HG03575 (cell line): ENCODE measurements around the gene STIL.

Experiments used
- ATAC-seq: cut with Tn5 transposase; IDR thresholded peaks from one replicate; pipeline ENCODE4 v1.9.1; 2021; ENCODE audit not compliant: unreplicated experiment, insufficient number of reproducible peaks, low FRiP score; ENCODE audit errors: extremely low read depth

STIL gene

DNA sequence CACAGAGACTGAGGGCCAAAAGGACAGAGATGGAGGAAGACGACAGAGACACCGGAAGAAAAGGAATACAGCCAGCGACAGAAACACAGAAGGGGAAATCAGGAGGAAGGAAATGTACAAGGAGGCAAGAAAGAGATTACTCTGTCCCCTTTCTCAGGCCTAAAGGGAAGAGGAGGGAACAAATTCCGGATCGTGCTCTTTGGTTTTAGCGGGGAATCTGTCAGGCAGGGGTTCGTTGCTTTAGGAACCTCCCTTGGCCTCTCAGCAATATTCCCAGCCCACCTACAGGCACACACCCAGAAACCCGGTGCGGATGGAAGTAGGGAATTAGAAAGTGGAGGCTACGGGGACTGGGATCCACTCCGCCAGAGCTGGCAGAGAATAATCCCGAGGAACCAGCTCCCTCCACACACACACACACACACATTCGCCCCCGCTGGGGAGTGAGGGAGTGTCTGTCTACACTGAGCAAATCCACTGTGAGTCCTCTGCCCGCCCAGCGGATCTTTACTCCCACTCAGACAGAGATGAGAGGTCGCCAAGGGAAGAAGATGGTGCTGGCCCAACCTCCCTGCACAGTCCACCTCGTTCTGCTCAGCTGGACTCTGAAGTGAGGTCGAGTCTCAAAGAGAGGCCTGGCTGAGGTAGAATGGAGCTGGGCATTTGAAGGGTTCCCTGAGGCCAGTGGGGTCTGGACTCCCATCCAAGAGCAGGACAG, 87.7 kb downstream of the STIL start:
- ATAC-seq, result no peak

DNA sequence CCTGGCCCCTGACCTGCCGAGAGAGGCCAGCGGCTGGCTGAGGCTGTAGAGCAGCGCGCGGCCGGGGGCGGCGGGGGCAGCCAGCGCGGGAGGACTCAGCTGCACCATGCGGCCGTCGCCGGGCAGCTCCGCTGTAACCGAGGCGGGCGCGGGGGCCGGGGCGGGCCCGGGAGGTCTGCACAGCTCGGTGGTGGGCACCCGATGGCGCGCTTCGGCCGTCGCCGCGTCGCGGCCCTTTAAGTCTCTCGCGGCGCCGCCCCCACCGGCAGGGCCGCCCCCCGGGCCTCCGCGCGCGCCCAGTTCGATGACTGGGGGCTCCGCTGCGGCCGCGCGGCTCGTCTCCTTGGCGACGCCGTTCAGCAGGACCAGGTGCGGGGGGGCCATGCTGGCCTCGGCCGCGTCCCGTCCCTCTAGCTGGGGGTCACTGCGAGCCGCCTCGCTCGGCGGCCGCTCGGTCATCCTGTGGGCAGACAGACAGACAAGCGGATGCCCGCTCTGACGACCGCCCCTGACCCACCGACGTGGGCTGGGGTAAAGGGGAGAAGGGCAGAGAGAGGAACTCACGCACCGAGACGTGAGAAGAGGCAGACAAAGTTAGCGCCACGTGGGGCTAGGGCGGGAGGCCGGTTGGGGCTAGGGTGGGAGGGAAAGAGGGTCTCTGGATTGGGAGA, 88.4 kb downstream of the STIL start:
- no peak for ATAC-seq

DNA sequence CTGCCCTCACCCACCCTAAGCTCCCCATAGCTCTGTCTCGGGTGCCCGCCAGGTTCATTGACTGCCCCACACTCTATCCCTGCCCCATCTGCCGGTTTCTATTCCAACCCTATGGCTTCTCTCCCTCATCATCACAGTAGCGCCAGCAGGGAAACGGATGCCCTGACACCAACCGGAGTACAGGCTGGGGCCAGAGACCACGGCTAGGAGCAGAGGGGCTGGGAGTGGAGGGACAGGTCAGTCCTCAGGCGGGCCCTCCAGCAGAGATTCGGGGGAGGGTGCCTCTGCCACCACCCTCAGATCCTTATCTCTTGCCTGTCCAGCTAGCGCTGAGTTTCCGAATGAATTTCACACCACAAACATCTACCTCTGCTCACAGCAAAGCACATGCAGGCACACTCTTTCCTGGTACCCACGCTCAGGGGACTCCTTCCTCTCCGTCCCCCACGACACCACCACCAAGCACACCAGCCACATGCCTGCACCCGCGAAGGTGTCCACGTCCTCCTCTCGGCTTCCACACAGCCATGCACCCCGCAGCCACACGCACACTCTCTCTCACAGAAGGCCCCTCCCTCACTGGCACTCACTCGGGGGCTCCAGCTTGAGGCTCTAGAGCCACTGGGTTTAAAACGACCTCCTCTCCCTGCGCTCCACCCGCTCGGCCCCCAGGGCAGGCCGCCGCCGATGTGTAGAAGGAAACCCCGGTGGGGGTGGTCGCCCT, 89.1 kb downstream of the STIL start:
- ATAC-seq, result no peak

DNA sequence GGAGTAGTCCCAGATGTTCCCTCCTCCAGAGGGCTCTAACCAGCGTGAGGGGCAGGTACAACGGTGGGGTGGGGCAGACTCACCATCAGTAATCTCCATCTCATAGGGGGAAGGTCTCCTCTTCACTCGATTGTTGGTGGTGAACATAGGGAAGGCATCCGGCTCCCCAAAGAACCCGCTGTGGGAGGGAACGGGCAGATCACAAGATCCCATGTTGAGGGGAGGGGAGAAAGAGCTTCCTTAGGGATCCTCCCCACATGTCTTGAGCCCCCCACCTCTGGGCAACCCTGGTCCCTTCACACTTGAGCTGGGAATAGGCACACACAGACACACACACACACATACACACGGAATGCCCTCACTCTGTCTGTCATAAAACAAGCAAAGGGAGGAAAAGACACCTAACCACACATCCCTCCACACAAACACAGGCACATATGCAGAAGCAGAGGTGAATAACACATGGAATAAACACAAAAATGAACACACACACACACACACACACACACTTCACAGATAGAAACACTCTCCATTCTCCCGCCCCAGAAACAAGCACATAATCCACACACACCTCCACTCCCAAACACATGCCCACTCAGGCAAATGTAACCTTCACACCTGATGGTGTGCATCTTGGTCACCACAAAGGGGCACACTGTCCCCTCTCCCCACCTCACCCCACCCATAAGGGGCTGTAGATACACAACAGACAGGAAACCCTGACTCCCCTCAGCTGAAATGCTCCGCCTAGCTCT, 89.8 kb downstream of the STIL start:
- ATAC-seq, result no peak

DNA sequence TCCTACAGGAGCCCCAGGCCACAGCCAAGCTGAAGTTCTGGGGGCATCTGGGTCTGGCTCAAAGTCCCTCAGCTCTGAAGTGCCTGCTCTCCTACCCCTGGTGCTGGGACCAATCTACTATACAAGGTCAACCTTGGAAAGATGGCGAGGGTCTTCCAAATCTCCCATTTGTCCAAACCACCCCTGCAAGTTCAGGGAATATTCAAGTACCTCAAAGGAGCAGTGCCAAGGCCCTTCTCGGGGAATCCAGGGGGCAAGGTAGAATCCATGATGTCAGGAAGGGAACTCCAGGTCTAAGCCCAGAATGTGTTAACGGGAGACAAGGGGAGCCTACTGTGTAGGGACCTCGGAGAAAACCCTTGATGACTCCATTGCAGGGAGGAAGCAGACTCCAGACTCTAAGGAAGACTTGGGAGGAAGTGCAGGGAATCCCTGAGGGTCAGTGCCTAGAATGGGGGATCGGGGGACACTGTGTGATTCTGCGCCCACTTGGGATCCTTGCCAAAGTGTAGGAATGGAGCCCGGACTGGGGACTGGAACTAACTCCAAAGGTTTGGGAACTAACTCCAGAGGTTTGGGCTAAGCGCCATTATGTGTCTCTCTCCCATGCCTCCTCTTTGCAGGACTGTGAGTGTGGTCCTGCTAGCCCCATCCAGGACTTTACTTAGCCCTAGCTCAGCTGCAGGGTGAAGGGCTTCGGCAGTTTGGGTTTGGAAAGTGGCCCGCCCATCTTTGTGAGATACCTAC, 90.6 kb downstream of the STIL start:
- no peak for ATAC-seq

DNA sequence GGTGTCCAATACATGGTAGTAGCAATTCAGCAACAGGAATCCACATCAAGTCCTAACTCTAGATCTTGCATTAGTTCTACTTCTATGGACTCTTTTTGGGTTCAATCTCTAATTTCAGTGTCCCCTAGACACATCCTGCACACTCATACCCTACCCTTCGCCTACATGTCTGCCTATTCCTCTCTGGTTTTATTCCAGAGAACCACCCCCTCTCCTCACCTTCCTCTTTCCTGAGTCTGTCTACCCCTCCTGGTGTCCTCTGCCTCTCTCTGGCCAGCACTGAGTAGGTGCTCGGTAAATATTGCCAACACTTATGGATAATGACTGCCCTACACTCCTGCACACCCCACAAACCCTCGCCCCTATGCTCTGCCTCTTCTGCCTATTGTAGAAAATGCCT, 91.5 kb downstream of the STIL start:
- no peak for ATAC-seq

DNA sequence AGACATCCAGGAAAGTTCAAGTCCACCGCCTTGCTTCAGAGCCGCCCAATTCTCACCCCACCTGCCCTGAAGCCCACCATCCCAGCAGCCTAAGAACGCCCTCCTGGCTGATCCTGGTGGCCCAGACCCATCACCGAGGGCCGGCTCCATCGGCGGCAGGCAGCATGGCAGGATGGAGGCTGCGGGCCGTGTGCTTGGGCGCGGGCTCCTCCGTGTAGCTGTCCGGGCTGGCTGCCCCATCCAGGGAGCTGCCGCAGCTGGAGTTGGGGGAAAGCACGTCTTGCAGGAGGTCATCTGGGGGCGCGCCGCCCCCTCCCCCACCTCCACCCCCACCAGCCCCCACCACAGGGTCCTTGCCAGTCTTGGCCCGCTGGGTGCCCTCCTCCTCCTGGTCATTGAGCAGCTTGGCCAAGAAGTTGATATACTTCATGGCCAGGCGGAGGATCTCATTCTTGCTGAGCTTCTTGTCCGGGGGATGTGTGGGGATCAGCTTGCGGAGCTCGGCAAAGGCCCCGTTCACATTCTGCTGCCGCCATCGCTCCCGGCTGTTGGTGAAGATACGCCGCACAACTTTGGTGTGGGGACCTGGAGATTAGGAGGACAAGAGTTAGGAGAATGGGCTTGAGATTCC, 94.2 kb downstream of the STIL start:
- no peak for ATAC-seq

DNA sequence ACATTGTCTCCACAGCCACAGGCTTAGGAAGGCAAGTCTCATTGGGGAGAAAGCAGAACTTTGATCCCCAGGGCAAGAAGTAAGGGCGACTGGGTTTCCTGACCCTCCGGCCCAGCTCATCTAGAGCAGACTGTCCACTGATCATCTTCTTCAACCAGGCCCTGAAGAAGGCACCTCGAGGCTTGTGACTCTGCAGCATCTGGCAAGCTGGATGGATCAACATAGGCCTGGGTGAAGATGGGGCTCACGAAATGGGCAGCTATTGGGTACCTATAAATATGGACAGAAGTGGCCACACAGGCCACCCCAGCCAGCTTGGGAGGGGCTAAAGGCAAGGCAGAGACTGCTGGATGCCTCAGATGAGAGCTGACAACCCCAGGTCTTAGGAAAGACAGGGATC, 94.9 kb downstream of the STIL start:
- no peak for ATAC-seq

DNA sequence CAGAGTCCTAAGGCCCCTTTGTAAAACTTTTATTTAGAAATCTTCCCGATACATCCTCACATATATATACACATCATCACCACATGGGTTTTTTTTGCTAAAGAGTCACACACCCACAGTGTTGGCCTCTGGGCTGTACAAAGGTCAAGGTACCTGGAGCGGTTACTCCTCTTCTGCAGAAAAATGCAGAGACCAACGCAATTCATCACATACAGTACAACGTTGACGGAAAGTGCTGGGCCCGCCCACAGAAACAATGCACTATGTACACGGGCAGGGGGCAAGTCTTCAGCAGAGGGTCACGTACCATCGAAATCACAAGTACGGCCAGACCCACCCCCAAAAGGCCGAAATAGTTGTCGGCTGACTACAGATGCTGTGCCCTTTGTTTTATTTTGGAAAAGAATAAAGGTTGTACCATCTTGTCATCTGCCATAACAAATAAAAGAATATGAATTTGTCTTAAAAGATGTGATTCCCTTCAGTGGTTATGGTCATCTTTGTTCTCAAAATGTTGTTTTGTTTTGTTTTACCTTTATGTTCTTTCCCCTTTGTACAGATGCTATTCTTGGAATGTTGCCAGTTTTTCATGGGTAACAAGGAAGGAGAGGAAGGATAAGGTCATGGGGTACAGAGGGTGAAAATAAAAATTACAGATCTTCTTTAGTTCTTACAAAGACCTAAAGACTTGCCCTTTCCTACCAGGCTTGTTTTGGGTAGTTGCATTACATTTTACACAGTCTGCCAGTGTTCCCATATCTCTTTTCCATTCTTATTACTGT, 97.5 kb downstream of the STIL start:
- ATAC-seq, result no peak

DNA sequence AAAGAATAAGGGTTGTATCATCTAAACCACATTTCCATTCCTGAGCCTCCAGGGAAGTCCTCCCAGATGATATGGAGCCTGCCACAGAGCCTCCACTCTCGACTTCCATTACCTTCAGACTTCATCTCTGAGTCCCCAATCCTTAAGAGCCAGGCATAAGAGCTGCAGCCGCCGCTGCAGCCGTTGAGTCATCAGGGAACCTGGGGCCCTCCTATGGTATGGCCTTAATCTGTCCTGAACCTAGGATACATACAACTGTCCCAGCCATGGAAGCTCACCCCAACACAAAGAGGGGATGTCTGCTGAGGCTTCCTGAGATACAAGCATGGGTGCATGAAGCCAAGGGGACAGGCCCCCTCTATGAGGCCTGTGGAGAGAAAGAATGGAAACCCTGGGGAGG, 98.2 kb downstream of the STIL start:
- no peak for ATAC-seq

DNA sequence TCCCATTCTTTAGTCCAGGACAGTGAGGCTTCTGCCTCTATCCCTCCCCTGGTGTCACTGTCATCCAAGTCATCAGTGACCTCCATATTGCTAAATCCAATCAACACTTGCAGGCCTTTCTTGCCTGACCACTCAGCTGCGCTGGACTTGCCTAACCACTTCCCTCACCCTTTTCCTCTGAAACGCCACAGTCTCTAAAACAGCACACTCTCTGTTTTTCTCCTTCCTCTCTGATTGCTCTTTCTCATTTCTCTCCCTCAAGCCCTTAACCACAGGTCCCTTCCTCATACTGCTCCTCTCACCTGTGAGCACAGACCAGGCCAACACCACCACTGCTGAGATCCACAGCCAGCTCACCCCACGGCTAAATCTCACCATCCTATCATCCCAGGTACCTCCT, 99.4 kb downstream of the STIL start:
- ATAC-seq, result no peak

DNA sequence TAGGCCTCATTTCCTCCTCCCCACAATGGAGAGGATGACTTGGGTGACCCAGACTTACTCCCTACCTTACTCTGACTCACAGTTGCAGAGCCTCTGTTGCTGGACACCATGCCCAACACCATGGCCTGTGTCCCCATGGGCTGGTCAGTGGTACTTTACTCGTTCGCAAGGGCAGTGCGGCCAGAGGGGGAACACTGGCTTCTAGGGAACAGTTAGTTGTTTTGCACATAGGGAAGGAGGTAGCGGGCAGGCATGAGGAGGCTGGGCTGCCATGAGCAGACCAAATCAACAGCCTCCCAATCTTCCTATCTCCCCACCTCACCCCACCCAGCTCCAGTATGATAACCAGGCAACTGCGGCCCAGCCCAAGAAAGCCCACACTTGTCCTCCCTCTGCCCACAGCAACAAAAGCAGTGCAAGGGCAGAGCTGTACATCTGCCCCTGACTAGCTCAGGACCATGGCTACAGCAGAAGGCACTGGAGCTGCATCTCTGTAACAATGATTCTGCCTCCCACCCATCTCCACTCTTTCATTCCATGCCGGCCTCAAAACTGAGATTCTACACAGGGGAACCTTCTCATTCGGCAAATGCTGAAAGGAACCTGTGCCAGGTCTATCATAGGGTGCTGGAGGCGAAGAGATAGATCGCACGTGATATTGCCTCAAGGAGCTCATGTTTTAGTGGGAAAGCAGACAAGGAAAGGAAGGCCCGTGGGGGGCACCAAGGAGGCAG, 100.5 kb downstream of the STIL start:
- ATAC-seq, result no peak

DNA sequence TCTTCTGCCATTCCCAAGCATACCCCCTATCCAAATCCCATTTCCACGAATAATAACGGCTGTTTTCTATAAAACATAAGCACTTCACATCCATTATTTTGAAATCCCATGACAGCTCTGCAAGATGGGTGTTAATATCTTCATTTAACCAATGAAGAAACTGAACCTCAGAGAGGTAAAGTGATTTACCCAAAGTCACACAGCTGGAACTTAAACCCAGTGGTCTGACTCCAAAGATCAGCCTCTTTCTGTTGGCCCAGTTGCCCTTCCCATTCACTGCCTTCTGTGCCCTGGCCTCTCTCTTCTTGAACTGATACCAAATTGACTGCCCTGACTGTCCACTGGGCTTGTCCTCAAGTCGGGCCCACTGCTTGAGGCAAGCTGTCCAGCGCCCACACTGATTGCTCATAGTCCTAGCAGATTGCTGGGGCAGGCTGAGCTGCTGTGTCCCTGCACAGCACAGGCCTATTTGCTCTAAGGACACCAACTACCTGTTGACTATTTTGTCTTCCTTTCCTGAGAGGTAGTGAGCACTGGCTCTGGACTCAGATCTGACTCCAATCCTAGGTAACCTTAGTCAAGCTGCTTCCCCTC, 101.2 kb downstream of the STIL start:
- no peak for ATAC-seq

DNA sequence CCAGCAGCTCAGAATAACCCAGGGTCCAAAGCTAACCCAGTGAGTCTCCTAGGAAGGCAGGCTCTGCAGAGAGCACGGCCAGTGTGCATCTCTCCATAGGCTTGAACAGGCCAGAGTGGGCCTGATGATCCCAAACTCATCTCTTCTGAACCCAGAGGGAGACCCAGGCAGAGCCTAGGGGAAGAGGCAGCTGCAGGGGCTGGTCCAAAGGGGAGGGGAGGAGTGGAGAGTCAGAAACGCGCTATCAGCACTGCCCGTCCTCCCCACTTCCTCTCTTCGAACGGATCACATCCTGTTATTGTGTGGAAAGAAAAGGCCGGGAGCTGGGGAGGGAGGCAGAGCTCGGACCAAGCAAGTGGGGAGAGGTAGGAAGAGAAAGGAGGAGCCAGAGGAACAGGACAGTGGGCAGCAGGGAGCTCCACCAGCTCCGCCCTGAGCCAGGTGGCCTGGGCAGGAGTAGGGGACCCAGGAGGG, 102.1 kb downstream of the STIL start:
- ATAC-seq, result no peak

DNA sequence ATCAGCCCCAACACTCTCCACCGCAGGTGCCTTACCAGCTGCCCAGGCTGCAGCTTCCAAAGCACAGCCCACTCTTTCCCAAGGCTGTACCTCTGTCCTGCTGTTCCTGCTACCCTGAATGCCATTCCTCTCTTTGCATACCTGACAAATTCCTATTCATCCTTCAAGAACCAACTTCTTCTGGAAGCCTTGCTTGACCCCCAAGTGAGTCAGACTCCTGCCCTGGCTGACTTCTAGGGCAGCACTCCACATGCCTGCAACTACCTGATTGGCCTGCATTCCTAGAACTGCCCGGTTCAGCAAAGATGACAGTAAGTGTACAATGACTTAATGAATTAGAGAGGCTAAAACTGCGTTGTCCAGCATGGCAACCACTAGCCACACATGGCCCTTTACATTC, 103.3 kb downstream of the STIL start:
- no peak for ATAC-seq

DNA sequence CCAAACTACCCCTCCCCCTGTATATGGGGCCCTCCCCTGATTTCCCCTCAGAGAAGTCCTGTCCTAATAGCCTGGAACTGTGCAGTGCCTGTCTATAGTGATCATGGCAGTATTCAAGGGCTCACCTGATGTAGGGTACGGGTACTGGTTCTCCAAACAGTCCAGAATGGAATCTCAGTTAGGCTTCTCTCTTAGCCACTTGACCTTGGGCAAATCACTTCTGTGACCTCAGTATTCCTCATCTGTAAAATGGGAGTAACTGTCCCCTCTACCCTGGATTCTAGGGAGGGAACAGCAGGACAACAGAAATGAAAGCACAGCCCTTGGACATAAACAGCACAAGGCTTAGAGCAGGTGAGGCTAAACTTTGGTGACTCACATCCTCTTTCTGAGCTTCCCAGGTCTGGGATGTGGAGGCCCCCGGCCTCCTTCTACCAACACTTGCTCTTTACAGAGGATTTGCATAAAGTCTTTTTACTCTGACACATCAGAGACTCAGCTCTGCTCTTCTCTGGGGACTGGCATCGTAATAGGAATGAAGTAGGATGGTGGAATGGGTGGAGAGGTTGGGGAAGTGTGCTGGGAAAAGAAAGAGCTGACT, 104.1 kb downstream of the STIL start:
- no peak for ATAC-seq
